C4-2B (cell line): Measurements from ENCODE around the gene EIF1.

Experiments
- H3K27ac ChIP-seq: fragments of 450-650 bp; 2 replicates; pipeline ENCODE4 v1.5.1; 2017
- CTCF ChIP-seq: fragments of 450-650 bp; conservative IDR thresholded peaks from 2 replicates; pipeline ENCODE4 v1.5.1; 2017; ENCODE audit warnings: mild to moderate bottlenecking
- ZFX ChIP-seq: fragments of 450-650 bp; IDR thresholded peaks from 2 replicates; pipeline ENCODE4 v1.6.1; 2017

The EIF1 gene

DNA sequence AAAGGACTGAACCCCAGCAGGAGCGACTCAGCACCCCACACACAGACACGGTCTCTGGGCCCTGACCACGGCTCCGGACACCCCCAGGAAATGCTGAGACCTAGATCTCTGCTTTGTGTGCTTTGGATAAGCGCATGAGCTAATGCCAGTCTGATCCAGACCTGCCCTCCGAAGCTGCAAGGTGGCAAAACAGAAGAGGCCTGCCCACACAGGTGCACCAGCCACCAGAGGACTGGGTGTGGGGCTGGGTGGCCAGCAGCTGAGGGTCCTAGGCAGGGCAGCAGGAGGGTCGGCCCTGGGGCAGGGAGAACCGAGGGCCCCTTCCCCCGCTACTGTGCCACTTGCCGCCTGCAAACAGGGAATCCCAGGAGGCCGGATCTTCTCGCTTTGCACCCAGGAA lies 30.7 kb upstream of the EIF1 start:
- TF ChIP-seq CTCF (no peak), ZFX (no peak)
- H3K27ac ChIP-seq: no peak overlapping the region

DNA sequence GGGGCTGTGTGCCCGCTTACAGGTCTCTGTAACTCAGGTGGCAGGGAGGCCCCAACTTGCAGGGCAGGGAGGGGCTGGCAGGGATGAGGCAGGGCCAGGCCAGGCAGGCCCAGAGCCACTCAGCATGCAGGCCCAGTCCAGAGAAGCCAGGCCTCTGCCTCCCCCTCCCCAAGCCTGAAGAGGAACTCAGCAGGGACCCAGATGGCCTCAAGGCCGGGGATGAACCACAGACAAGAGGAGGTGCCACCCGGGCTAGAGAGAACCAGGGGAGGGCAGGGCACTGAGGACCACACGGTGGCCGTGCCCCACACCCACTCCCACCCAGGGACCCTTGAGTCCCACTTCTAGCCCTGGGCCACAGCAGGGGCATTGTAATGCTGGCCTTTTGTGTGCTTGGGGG lies 29.8 kb upstream of the EIF1 start:
- H3K27ac ChIP-seq: no peak overlapping the region
- TF ChIP-seq ZFX (no peak), CTCF (no peak)

DNA sequence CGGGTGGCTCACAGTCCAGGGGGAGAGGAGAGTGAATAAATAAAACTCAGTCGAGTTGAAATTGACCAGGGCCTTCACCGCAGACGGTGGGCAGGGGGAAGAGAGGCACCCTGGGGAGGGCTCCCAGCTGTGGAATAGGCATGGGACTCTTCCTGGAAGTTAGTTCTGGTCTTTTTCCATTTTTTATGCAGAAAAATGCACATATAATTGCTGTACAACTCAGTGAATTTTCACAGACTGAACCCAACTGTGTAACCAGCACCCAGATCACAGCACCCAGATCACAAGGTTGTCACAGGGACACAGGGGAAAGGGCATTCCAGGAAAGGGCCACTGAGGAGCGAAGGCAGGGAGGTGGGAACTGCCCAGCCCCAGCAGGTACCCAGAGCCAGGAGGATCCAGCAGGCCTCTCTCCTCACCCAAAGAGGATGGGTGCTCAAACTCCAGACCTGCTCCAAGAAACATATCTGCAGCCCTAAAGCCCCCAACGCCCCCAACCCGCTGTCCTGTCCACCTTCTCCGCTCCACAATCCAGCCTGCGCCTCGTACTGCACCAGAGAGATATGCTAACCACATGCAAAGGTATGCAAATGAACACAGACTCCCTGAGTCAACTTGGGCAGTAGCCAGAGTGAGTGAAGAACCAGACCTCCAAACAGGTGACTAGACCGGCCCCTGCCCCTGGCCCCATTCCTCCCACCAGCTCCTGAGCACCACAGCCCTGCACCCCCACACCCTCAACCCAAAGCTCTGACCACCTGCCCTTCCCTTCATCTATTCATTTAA lies 29.1 kb upstream of the EIF1 start:
- TF ChIP-seq CTCF (no peak), ZFX (no peak)
- H3K27ac ChIP-seq: no peak overlapping the region

DNA sequence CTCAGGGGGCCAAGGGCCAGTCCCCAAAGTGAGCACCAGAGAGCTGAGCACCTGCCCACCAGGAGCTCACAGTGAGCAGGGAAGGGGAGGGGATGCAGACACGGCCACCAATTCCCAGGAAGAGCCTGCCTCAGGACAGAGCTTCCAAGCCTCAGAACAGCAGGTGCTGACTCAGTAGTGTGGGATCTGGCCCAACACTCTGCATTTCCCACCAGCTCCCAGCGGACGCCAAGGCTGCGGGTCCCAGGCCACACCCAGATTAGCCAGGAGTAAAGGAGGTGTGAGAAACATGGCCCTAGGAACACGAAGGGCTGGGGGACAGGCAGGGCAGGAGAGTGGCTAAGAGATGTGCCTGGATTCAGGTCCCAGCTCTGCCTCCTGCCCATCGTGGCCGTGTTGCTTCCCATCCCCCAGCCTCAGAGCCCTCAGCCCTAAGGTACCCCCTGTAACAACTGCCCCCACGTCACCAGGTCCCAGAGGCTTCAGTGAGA lies 28.4 kb upstream of the EIF1 start:
- TF ChIP-seq CTCF (no peak), ZFX (no peak)
- no peak overlapping the region for H3K27ac ChIP-seq

DNA sequence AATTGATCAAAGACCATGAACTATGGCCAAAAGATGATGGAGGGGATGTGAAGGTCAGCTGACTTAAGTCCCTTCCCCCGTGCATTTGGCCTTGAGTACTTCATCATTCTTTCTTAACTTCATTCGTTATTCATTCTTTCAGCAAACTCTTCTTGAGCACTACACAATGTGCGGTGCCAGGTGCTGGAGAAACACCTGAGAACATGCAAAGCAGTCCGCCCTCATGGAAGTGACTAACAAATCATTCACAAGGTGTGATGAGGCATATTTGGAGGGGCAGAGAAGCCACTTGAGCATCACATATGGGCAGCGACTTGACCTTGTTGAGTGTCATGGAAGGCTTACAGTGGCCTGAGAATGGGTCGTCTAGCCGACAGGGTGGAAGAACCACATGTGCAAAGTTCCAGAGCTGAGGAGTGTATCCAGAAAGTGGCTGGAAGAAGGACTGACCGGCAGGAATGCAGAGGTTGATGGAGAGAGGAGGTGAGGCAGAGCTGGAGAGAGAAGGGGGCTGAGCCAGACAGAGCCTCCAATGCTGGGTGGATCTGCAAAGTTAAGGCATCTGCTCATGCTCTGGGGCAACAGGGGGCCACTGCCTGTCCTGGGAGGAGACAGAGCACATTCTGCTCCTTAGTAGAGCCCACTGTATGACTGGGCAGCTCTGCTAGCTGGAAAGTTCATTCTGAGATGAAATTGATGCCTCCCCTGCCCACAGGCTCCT lies 25.1 kb upstream of the EIF1 start:
- TF ChIP-seq CTCF (no peak), ZFX (no peak)
- H3K27ac ChIP-seq: no peak overlapping the region

- TF ChIP-seq ZFX (no peak), CTCF (no peak)
- H3K27ac ChIP-seq: no peak overlapping the region
Measured at GRCh38 chr17:41664172-41664457, 24.6 kb upstream of the EIF1 start.
